ENCODE data around the gene TSPAN3.
A peak's percentile ranks its signal among the peaks of the same experiment; 100 is the strongest.

Gene TSPAN3

DNA sequence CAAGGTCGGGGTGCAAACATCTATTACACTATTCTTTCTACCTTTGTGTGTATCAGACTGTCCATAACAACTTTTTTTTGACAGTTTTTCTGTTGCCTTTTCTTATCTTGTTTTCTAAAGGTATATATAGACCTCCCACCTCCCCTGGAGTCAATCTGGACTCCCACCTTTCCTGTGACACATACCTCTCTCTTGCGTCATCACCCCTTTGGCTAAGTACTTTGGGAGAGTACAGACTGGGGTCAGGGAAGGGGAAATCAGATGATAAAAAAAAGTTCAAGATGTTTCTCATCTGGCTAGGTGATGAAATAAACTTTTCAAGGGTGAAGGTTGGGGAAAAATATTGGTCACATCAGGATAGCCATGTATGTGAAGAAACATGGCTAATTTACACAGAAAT is 17.2 kb downstream of the TSPAN3 start:
- DNase-seq (ENCODE audit: low read depth in 2 of 2) = no peak

DNA sequence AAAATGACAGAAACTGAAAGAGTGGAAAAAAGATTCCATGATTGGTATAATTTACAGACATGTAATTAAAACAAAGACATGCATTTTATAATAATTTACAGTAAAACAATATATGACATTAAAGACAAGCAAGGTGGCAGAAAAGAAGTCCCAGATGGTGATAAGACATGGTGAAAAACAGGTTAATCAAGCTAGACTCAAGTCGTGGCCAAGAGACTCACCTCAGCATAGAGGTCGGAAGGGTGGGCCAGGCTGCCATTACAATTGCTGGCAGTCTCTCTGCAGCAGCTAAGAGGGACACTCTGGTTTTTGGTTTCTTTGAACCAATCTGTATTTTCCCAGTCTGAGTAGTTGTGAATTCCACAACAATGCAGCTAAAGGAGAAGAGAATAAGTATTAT is 18.4 kb downstream of the TSPAN3 start:
- no peak for DNase-seq (ENCODE audit: low read depth in 2 of 2)

DNA sequence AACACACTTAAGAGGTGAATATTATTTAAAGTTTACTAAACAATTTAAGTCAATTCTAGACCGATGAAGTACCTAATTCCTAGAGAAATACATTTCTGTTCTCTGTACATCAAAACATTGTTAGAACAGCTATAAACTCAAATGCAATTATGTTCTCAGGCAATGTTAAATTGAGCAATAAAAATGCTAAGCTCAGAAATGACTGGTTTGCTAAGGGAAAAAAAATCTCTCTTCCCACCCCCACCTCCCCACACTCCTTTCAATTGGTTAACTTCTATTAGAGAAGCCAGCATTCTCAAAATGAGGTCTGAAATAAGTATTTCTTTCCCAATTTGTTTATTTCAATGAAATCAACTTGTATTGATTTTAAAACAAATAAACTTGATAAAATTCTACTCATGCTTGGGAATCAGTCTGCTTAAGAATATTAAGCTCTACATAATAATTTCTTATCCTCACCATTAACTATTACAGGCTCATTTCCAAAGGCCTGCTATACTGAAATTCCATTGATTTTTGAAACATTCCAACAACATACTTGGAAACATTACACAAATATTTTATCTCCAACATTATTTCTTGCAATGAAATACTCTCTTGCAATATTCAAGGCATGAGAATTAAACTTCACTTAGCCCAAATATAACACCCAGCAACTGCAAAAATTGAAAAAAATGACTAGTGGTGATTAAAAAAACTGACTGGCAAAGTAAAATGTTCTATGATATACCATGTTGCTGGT is 22.6 kb downstream of the TSPAN3 start:
- no peak for DNase-seq (ENCODE audit: low read depth in 2 of 2)

DNA sequence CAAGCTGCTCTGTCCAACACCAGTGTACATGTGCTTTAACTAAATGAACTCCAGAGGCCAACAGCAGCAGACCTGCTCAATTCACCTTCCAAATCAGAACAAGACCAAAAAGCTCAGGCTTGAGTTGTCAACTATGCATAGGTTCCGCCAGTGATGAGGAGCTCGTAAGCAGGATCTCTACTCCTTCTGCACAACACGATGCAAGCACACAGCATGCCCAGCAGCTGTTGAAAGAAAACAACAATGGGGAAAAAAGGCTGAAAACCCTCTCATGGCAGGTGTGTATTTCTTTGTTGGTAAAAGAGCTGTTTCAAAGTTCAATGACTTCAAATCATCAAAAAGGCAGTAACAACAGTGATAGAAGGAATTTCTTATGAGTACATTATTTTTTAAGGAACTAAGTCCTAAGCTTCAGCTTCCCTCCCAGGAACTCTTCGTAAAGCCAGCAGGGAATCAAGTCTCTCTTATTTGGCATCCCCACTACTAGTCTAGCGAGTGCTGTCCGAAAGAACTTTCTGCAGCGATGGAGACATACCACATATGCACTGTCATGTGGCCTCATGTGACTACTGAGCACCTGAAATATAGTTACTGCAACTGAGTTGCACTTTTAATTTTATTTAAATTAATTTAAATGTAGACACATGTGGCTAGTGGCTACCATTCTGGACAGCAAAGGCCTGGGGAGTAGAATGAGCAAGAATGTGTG is 24.1 kb downstream of the TSPAN3 start:
- DNase-seq (ENCODE audit: low read depth in 2 of 2) = no peak

DNA sequence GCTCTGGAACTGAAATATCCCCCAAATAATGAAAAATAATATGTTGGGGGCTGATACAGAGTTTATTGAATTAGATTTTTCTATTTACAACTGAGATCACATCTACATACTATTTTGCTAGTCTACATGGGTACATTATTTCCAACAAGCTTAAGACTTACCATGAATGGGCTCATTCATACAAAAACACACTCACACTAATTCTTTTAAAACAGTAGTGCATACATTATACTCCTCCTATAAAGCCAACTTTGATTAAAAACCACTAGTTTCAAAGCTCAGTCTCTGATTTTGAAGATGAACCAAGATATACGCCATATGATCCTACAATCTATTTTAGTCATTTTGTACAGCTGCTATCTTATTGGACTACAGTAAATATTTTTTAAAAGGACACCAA is 24.9 kb downstream of the TSPAN3 start:
- DNase-seq (ENCODE audit: low read depth in 2 of 2) = no peak

DNA sequence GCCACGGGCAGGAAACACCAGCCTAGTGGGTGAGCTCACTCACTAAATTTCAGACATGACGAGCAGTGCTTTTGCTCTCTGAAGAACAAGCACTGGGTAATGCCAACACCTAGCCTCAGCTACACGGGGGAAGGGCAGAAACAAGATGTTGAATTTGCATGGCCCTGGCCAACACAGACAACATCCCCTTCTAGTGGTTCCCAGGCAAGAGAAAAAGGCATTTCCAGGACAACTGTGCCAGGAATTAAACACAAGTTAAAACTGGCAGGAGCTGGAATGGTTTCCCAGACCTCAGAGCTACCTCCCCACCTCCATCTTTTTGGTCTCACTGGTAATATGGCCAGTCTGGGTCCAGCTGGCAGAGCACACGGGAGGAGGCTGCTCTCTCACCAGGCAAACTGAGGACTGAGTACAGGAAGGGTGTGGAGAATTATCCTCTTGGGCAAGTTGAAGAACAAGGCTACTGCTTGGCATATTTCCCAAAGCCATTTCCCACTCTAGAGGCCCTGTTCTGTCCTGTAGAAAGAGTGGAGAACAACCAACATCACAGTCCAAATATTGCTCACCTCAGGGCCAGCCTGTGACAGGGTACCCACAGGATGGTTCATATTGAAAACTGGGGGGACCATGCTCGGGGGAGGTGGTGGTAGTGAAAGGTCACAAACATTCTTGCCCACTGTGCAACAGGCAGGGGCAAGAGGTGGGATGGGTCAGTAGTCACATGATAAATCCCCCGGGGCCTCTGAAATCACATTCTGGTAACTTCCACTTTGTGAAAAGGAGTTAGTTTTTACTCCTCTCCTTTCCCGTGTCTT is 26.5 kb downstream of the TSPAN3 start:
- no peak for DNase-seq (ENCODE audit: low read depth in 2 of 2)

DNA sequence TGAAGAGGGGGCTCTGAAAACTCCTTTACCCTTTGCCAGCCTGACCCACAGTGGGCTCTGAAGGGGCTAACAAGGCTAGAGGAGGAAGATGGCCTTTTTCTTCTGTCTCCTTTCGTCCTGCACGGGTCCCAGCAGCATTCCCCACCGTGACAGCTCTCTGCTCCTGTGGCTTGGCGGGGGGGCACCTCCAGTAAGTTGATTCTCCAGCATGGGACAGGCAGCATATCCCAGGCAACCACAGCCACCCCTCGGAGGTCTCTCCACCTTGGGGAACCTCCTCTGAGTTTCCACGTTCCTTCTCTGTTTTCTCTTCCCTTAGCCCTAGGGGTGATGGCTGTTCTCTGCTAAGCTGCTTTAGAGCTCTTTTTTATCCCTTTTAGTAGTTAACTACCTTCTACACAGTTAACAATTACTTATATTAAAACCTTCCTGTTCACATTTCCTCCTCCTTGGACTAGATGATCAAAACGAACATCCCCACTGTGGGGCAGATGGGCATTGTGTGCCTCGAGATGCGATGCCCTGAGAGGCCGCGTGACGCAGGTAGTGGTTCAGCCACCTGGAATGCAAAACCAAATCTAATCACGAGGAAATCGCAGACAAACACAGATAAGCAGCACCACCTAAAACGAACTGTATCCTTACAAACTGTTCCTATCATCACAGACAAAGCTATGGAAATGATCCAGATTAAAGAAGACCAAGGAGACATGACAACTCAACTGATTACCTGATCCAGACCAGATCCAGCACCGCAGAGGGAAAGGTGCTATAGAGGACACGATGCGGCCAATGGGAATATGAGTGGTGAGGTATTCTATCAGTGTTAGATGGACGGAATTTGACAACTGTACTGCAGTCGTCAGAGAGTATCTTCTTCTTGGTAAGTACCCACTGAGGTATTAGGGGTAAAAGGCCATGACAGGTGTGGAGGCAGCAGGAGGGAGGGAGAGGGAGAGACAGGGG is 27.7 kb downstream of the TSPAN3 start:
- no peak for DNase-seq (ENCODE audit: low read depth in 2 of 2)

DNA sequence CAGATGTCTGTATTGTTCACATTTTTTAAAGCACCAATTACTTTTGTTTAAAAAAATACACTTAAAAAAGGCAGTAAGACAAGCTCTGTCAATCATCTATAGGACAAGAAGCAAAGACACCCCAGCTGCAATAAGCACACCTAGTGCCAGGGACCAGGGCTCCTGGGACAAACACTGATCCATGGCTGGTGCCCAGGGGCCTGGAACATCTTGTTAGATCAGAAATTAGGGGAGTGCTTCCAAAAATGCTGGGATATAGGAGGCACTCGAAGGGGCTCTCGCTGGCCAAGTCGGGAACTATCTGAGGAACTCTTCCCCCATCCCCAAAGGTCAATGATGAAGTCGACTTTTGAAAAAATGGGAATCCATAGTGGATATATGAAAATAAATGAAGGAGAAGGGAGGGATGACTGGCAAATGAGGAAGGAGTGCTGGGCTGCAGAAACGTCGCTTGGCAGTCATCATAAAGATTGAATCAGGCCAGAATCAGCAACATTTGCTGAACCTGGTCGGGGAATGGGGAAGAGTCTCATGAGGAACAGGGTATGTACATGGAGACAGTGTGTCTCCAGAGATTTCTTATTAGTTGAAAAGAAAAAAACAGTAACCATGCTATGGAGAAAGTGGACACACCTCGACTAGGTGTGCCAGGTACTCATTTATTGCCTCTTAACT is 28.5 kb downstream of the TSPAN3 start:
- DNase-seq (ENCODE audit: low read depth in 2 of 2) = no peak

DNA sequence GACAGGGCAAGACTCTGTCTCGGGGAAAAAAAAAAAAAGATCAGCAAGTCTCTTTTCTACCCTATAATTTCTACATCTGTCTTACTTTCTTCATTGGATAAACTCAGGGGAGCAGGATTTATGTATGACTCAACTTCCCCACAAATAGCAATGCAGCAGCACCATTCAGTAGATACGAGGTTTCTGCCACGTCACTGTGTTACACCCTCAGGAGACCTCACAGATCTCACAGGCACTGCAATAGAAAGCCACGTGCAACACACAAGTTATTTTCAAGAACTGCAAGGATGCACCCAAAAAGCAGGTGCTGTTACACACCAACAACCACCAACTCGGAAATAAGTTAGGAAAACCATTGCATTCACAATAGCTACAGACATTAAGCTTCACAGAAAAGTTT is 30.2 kb downstream of the TSPAN3 start:
- no peak for DNase-seq (ENCODE audit: low read depth in 2 of 2)

DNA sequence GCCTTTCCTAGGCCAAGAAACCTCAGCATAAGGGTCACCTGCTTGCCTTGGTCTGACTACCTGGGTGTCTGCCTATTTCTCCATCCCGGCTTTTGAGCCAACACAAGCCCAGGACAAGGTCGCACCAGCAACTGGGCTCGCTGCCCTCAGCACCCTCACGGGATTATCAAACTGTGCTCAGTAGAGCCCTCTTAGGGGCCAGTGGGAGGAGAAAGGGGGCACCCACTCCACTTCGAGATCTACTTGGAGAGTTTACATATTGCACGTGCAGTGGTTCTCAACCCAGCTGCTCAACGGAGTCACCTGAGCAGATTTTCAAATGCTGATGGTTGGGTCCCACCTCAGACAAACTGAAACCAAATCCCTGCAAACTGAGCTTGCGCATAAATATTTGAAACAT is 31.1 kb downstream of the TSPAN3 start:
- no peak for DNase-seq (ENCODE audit: low read depth in 2 of 2)

DNA sequence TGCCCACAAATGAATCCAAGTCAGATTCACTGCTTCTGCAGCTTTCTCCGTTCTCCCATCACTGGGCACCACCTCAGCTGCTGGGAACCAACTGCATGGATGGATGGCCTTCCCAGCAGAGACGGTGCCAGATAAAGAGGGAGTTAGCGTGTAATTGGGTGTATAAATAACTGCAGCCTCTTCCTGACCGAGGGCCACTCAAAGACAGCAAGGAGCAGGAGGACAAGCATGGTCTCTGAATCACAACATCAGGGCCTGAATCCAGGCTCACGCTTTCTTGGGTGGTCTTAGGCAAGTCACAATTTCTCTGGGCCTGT is 31.7 kb downstream of the TSPAN3 start:
- no peak for DNase-seq (ENCODE audit: low read depth in 2 of 2)

DNA sequence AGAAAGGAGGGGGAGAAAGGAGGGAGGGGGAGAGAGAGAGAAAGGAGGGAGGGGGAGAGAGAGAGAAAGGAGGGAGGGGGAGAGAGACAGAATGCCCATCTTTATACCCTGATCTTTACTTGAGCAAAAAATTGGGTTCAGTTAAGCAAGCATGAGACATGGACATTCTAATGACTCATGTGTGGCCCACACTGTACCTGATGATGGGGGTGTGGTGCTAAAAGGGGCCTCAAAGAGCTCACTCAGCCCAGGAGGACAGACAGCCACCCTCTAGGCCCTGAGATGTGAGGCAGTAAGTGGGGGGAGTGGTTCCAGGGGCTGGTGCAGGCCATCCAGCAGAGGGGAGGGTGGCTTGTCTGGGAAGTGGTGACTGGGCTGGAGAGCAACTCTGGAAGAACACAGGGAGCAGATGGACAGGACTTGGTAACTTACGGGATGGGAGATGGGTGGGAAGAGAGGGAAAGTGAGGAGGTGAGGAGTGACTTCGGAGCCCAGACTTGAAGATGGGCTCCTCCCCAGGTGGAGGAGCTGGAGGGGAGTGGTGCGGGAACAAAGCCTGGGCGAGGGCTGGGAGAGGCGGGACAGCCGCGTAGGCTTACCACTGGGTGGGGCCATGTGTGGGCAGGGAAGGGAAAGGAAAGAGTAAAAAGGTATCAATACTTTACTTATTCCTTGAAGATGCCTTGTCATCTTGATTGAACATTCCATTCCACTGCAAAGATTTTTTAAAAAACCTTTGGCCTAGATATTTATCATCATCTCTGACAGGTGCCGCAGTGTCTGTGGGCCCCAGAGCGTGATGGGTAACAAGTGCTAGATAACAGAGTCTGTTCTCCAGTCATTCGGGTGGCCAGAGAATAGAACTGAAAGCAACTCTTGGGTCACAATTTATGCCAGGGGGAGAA is 32.3 kb downstream of the TSPAN3 start:
- DNase-seq (ENCODE audit: low read depth in 2 of 2) = no peak

DNA sequence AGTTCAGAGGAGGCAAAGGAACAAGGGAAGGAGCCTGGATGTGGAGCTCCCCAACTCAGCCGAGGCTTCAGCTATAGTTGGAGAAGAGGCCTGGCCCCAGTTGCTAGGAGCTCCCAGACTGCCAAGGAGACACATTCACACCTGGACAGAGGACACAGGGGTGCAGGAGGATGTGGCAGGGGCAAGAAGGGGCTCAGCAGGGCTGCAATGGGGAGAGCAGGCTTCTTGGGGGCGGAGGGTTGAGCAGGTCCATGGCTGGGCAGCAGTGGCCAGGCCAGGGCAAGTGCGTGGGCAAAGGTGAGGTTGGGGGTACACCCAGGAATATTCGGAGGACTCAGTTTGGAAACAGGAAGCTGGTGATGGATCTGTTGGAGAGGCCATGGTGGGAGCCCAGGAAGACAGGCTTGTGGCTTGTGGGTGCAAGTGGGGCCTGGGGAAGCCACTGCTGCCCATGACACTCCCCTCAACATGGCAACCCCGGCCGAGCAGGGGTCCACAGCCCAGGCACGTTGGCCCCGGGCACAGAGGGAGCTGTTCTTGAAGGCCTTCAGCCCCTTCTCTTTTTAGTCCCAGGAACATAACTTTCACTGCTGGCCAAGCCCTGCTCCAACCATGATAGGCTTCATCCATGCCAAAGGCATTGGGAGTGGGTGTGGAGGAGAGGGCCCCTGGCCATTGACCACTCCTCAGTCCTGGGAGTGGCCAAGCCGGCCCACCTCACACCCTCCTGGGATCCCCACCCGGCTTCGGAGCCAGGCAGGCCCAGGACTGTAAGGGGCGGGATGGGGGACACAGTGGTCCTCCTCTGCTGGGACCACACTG is 33.3 kb downstream of the TSPAN3 start:
- no peak for DNase-seq (ENCODE audit: low read depth in 2 of 2)

DNA sequence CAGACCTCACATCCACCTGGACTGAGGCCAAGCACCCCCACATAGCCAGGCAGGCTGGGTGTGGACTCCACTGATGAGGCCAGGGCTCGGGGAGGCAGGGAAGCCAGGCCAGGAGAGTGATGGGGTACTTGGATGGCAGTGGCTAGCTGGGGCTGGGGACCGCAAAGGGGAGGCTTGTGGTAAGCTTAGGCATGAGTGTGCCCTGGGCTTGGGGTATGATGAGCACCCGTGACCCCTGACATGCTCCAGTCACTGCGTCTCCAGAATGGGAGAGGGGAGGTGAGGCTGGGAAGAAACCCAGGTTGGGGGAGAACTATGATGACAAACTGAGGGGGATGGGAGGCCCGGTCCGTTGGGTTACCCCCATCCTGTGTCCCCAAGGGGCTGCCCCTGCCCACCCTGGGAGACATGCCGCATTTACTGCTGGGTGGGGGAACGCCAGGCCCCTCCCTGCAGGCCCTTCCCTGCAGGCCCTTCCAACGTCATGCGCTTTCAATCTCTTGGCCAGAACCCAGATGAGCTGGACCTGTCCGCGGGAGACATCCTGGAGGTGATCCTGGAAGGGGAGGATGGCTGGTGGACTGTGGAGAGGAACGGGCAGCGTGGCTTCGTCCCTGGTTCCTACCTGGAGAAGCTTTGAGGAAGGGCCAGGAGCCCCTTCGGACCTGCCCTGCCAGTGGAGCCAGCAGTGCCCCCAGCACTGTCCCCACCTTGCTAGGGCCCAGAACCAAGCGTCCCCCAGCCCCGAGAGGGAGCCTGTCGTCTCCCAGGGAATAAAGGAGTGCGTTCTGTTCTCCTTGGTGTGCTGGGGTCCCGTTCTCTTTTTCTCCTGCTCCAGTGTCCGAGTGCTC is 34.1 kb downstream of the TSPAN3 start:
- no peak for DNase-seq (ENCODE audit: low read depth in 2 of 2)

DNA sequence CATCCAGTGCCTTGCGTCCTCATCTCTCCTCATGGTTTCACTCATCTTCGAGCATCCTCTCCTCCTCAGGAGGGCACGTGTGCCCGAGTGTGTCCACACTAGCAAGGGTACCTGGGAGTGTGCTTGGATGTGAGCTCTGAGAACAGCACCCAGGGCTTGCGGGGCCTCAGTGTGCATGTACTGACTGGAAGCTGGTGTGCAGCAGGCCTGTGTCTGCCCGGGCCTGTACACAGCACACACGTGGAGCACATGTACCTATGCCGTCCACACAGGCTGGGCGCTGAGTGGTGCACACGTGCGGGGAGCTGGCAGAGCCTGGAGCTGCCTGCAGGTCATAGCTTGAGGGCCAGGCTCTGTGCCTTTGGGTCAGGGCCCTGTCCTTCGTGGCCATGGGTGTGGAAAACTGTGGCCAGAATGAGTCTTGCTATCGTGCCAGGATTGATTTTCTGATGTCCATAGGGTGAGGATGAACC is 34.9 kb downstream of the TSPAN3 start:
- DNase-seq (ENCODE audit: low read depth in 2 of 2) = no peak

DNA sequence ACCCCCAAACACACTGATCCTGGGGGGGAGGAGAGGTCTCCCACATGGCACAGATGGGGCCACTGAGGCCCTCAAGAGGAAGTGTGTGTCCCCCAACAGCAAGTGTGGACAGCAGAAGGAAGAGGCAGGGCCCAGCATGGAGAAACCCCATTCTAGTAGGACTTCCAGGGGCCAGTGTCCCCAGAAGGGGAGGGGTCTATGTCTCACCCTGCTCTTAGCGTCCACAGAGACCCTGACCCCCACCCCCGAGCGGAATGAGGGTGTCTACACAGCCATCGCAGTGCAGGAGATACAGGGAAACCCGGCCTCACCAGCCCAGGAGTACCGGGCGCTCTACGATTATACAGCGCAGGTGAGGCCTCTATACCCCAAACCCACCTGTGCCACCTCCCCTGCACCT is 35.3 kb downstream of the TSPAN3 start:
- DNase-seq (ENCODE audit: low read depth in 2 of 2) = no peak

DNA sequence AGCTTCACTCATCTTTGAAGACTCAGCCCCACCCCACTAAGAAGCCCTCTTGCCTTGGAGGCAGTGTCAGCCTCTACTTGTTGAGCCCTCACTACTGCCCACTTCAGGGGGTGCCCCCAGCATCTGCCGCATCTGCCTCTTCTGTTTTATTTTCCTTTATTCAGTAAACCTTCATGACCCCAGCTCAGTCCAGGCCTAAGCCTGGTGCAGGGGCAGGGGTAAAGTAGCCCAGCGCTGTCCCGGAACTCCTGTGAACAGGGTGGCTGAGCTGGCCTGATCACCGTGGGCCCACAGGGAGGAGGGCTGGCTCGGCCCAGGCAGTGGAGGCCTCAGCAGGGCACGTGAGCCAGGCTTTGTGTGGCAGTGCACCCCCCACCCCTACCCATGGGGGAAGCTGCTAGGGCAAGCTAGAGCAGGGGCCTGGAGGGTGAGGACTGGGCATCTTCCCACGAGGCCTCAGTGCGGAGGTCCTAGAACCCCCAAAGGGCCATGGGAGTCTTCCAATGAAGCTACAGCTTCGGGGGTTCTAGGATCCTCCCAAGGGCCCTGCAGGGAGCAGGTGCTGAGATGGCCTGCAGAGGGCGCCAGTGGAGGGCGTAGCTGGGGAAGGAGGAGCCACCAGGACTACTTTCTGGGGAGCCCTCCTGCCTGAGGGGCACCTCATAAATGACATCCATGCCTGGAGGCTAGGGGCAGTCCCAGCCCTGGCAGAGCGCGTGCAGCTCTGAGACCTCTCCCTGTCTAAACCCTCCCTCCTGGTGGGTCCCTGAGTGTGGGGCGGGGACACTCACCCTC is 36.0 kb downstream of the TSPAN3 start:
- DNase-seq (ENCODE audit: low read depth in 2 of 2) = peak in 1 of 2 donors; percentile 28
